Parathyroid adenoma (tissue), 2 donors: Measurements from ENCODE around the gene GNAS-AS1.
"Not testable (repeated sequence)": the region's sequence is repeated elsewhere in the genome, so short reads cannot be mapped to it uniquely, and the experiment has no call there.

Experiments used
- H2AFZ ChIP-seq: fragments of 300-600 bp; sonication (generic); one replicate; pipeline ENCODE4 v1.7.0; 2017; ENCODE audit warnings: antibody characterized with exemption, mild to moderate bottlenecking
- H3K27ac ChIP-seq: fragments of 300-600 bp; sonication (generic); one replicate; pipeline ENCODE4 v1.7.0; 2017
- H3K27me3 ChIP-seq: fragments of 300-600 bp; sonication (generic); one replicate; pipeline ENCODE4 v1.7.0; 2017; ENCODE audit warnings: low read length; ENCODE audit not compliant: control insufficient read depth, insufficient read depth
- H3K36me3 ChIP-seq: fragments of 300-600 bp; sonication (generic); one replicate; pipeline ENCODE4 v1.7.0; 2017; ENCODE audit warnings: low read length; ENCODE audit not compliant: control insufficient read depth, insufficient read depth
- H3K4me1 ChIP-seq: fragments of 300-600 bp; sonication (generic); one replicate; pipeline ENCODE4 v1.7.0; 2017; ENCODE audit warnings: control low read depth
- H3K4me2 ChIP-seq: fragments of 300-600 bp; sonication (generic); one replicate; pipeline ENCODE4 v1.7.0; 2017; ENCODE audit warnings: low read length
- H3K4me3 ChIP-seq: fragments of 300-600 bp; sonication (generic); one replicate; pipeline ENCODE4 v1.7.0; 2017; ENCODE audit warnings: low read depth, low read length
- H3K79me2 ChIP-seq: fragments of 300-600 bp; sonication (generic); one replicate; pipeline ENCODE4 v1.7.0; 2017; ENCODE audit warnings: control low read depth
- H3K9ac ChIP-seq: fragments of 300-600 bp; sonication (generic); one replicate; pipeline ENCODE4 v1.7.0; 2017; ENCODE audit warnings: mild to moderate bottlenecking
- H3K9me3 ChIP-seq: fragments of 300-600 bp; sonication (generic); one replicate; pipeline ENCODE4 v1.7.0; 2017; ENCODE audit warnings: low read length; ENCODE audit not compliant: control insufficient read depth
- TF ChIP-seq, protein P1 (sequence below): fragments of 300-600 bp; sonication (generic); IDR thresholded peaks from one replicate; pipeline ENCODE4 v1.7.0; 2017; ENCODE audit warnings: antibody characterized with exemption, mild to moderate bottlenecking
- donor health status: primary hyperparathyroidism.

GNAS-AS1 gene

DNA sequence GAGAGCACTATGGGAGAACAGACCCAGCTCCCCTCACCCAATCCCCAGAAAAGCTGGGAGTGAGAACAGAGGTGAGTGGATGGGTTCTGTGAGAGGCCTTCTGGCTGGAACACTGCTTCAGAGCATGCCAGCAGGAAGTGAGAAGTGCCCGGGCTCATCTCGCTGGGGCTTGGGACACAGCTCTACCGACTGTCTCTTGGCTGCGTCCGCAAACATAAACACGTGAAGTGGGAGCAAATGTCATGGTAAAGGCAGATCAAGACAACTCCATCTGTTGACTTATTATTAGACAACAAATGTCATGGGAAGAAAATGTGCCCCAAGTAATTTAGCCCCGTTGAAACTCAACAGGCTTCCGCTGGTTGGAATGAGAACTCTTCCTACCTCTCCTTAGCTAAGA lies 25.9 kb downstream of the GNAS-AS1 start:
- Histone ChIP-seq H3K4me3 (no peak overlapping the region), H3K4me2 (no peak overlapping the region), H3K9ac (no peak overlapping the region), H3K27ac (no peak overlapping the region), H3K36me3 (no peaks in the 10 kb centered on the region), H3K9me3 (no peaks in the 10 kb centered on the region), H3K79me2 (no peaks in the 10 kb centered on the region), H3K4me1 (no peaks in the 10 kb centered on the region), H3K27me3 (no peaks in the 10 kb centered on the region), H2AFZ (no peak overlapping the region)
- TF ChIP-seq, protein P1, sequence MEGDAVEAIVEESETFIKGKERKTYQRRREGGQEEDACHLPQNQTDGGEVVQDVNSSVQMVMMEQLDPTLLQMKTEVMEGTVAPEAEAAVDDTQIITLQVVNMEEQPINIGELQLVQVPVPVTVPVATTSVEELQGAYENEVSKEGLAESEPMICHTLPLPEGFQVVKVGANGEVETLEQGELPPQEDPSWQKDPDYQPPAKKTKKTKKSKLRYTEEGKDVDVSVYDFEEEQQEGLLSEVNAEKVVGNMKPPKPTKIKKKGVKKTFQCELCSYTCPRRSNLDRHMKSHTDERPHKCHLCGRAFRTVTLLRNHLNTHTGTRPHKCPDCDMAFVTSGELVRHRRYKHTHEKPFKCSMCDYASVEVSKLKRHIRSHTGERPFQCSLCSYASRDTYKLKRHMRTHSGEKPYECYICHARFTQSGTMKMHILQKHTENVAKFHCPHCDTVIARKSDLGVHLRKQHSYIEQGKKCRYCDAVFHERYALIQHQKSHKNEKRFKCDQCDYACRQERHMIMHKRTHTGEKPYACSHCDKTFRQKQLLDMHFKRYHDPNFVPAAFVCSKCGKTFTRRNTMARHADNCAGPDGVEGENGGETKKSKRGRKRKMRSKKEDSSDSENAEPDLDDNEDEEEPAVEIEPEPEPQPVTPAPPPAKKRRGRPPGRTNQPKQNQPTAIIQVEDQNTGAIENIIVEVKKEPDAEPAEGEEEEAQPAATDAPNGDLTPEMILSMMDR, result no peak

DNA sequence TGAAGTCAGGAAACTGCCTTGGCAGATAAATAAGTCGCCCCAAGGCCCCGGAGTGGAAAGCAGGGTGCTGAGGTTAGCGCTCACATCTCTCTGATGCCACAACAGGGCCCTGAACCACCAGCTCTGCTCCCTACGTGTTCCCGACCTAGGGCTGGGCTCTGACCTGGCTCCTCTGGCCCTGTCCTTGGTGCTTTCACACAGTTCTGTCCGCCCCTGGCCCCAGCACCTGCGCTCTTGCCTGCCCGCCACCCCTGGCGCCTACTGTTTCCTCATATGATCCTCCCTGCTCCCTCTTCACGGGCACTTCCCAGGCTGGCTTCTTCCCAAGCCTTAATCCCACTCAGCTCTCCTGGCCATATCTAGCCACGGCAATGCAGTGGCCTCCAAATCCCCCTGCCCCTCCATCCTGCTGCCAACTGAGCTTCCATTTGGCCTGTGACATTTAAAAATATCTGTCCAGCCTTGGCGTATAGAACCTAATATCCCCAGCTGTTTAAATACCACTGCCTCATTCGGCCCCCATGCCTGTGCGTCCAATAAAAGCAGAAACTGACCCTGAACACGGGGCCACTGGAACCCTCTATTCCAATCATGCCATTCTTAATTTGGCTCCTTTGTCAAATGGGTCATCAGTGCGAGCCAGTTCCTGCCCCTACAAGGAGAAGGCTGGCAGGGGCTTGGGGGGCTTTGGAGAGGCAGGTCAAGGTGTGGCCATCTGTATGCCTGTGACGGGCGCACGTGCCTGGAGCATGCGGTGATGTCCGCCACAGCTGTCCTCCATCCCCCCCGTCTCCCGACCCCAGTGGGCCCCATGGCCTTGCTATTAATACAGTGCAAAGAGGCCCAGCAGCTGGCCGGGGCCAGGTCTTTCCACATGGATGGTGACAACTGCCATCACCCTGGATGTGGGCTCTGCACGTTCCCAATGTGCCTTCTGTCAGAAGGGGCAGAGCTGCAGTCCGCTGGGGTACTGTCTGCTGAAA lies 27.7 kb downstream of the GNAS-AS1 start:
- Histone ChIP-seq H3K27ac (no peak overlapping the region), H3K9ac (no peak overlapping the region), H3K4me2 (no peak overlapping the region), H3K9me3 (no peaks in the 10 kb centered on the region), H3K27me3 (no peaks in the 10 kb centered on the region), H2AFZ (no peak overlapping the region), H3K4me3 (no peak overlapping the region), H3K4me1 (no peaks in the 10 kb centered on the region), H3K79me2 (no peaks in the 10 kb centered on the region), H3K36me3 (no peaks in the 10 kb centered on the region)
- TF ChIP-seq, protein P1, result no peak

DNA sequence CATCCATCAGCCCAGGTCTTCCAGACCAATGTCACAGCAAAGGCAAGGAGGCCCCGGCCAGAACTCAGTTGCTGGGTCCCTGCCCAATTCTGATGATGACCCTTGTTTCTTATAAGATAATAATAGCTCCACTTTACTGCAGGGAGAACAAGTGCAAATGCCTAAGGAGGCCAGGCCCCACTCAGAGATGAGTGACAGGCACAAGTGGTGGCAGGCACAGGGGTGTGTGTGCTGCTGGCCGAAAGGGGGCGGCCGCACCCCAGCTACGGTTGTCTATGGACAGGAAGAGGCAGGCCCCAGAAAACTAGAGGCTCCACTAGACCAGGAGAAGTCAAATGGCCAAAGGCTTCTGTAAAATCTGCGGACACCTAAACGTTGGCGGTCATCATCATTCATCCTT lies 28.6 kb downstream of the GNAS-AS1 start:
- Histone ChIP-seq H3K9ac (no peak overlapping the region), H2AFZ (no peak overlapping the region), H3K79me2 (no peaks in the 10 kb centered on the region), H3K27ac (no peak overlapping the region), H3K4me2 (no peak overlapping the region), H3K4me1 (no peaks in the 10 kb centered on the region), H3K4me3 (no peak overlapping the region), H3K27me3 (no peaks in the 10 kb centered on the region), H3K9me3 (no peaks in the 10 kb centered on the region), H3K36me3 (no peaks in the 10 kb centered on the region)
- TF ChIP-seq, protein P1, result no peak

DNA sequence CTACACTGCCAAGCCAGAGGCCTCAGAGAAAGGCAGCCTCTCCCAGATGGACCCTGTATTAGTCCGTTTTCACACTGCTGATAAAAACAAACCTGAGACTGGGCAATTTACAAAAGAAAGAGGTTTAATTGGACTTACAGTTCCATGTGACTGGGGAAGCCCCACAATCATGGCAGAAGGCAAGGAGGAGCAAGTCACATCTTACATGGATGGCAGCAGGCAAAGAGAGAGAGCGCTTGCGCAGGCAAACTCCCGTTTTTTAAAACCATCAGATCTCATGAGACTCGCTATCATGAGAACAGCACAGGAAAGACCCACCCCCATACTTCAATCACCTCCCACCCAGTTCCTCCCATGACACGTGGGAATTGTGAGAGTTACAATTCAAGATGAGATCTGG lies 30.2 kb downstream of the GNAS-AS1 start:
- not testable (repeated sequence) for H3K9ac ChIP-seq, H3K4me3 ChIP-seq, H2AFZ ChIP-seq, H3K36me3 ChIP-seq, H3K79me2 ChIP-seq, H3K27me3 ChIP-seq, H3K4me1 ChIP-seq, H3K27ac ChIP-seq, H3K9me3 ChIP-seq, H3K4me2 ChIP-seq

DNA sequence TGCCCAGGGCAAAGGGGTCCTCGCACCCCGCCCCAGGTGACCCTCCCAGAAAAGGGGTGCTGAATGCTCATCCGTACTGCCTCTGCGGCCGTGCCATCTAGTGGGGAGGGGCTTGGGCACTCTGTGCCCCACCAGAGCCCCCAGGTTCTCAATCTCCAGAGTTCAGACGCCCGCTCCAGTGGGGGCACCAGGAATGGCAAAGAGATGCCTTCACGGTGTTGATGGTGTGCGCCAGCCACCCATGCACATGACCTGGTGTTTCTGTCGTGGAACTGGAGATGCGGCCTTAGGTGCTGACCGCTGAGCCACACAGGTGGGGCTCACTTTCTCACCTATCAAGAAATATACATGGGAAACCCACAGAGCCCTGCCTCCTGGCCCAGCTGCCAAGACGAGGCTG lies 30.8 kb downstream of the GNAS-AS1 start:
- Histone ChIP-seq H3K79me2 (no peaks in the 10 kb centered on the region), H3K4me2 (no peak overlapping the region), H3K27ac (no peak overlapping the region), H3K27me3 (no peaks in the 10 kb centered on the region), H3K4me3 (no peak overlapping the region), H3K36me3 (no peaks in the 10 kb centered on the region), H2AFZ (no peak overlapping the region), H3K4me1 (no peaks in the 10 kb centered on the region), H3K9me3 (no peaks in the 10 kb centered on the region), H3K9ac (no peak overlapping the region)
- TF ChIP-seq, protein P1, result no peak
